Testis (tissue), 2 donors: ENCODE data around the gene ARIH2.

ENCODE experiments used
- POLR2A ChIP-seq: fragments of 450-650 bp; IDR thresholded peaks from one replicate; pipeline ENCODE4 v1.6.1; 2017; ENCODE audit warnings: antibody characterized with exemption, mild to moderate bottlenecking, moderate library complexity
- TF ChIP-seq, protein P1 (sequence below), 3 experiments: fragments of 450-650 bp in 2 of 3; fragments of 200-600 bp in 1 of 3; sonication (generic) in 1 of 3; IDR thresholded peaks; one replicate each; pipeline ENCODE4 v1.5.1; 2016 to 2019; ENCODE audit warnings: antibody characterized with exemption in 3 of 3, mild to moderate bottlenecking in 2 of 3, moderate library complexity in 1 of 3

- TF ChIP-seq, protein P1, sequence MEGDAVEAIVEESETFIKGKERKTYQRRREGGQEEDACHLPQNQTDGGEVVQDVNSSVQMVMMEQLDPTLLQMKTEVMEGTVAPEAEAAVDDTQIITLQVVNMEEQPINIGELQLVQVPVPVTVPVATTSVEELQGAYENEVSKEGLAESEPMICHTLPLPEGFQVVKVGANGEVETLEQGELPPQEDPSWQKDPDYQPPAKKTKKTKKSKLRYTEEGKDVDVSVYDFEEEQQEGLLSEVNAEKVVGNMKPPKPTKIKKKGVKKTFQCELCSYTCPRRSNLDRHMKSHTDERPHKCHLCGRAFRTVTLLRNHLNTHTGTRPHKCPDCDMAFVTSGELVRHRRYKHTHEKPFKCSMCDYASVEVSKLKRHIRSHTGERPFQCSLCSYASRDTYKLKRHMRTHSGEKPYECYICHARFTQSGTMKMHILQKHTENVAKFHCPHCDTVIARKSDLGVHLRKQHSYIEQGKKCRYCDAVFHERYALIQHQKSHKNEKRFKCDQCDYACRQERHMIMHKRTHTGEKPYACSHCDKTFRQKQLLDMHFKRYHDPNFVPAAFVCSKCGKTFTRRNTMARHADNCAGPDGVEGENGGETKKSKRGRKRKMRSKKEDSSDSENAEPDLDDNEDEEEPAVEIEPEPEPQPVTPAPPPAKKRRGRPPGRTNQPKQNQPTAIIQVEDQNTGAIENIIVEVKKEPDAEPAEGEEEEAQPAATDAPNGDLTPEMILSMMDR (IDR thresholded peaks at IDR 0.05): no peak
- no peak for TF ChIP-seq POLR2A
These were observed 97.1 kb downstream of the ARIH2 start for GRCh38 chr3:49015765-49016164.
